ENCODE results near the gene KRTAP10-2.
A peak's percentile ranks its signal among the peaks of the same experiment; 100 is the strongest.

Gene KRTAP10-2

DNA sequence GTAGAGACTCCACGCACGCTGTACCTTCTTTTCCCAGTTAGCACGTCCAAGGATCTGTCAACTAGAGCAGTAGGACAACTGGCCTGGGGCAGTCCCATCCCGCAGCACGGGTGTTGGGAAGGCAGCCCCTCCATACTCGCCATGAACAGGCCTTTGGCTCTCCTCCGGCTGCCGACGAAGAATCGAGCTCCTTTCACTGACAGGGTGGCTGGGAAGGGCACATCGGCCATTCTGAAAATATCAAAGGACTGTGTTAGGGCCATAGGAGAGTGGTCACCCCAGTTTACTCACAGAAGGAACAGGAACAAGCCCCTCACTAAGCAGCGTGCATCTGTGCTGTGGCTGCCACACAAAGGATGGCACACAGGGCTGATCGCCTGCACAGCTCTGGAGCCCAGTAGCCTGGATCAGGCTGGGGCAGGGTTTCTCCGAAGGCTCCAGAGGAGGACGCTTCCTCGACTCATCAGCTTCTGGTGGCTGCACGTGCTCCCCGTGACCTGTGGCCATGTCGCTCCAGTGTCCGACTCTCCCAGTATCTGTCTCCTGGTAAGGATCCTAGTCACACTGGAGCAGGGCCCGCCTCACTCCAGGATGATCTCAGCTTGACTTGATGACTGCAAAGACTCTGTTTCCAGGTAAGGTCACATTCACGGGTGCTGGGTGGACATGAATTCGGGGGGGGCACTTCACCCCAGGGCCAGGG, 20.3 kb downstream of the KRTAP10-2 start (continued):
- TF ChIP-seq ZBTB8A (tag by site-specific recombination; IDR thresholded peaks at IDR 0.05) (no peak), ZNF830 (tag by site-specific recombination; IDR thresholded peaks at IDR 0.05; ENCODE audit: low read depth) (no peak), GLIS2 (tag by site-specific recombination; IDR thresholded peaks at IDR 0.05) (no peak), ZNF560 (tag by site-specific recombination; IDR thresholded peaks at IDR 0.05; ENCODE audit: borderline replicate concordance) (no peak)
- TF ChIP-seq, protein P1, sequence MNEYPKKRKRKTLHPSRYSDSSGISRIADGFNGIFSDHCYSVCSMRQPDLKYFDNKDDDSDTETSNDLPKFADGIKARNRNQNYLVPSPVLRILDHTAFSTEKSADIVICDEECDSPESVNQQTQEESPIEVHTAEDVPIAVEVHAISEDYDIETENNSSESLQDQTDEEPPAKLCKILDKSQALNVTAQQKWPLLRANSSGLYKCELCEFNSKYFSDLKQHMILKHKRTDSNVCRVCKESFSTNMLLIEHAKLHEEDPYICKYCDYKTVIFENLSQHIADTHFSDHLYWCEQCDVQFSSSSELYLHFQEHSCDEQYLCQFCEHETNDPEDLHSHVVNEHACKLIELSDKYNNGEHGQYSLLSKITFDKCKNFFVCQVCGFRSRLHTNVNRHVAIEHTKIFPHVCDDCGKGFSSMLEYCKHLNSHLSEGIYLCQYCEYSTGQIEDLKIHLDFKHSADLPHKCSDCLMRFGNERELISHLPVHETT (tag by site-specific recombination; IDR thresholded peaks at IDR 0.05), result no peak
- TF ChIP-seq, protein P2, sequence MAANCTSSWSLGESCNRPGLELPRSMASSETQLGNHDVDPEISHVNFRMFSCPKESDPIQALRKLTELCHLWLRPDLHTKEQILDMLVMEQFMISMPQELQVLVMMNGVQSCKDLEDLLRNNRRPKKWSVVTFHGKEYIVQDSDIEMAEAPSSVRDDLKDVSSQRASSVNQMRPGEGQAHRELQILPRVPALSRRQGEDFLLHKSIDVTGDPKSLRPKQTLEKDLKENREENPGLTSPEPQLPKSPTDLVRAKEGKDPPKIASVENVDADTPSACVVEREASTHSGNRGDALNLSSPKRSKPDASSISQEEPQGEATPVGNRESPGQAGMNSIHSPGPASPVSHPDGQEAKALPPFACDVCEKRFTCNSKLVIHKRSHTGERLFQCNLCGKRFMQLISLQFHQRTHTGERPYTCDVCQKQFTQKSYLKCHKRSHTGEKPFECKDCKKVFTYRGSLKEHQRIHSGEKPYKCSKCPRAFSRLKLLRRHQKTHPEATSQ (tag by site-specific recombination; IDR thresholded peaks at IDR 0.05), result no peak

DNA sequence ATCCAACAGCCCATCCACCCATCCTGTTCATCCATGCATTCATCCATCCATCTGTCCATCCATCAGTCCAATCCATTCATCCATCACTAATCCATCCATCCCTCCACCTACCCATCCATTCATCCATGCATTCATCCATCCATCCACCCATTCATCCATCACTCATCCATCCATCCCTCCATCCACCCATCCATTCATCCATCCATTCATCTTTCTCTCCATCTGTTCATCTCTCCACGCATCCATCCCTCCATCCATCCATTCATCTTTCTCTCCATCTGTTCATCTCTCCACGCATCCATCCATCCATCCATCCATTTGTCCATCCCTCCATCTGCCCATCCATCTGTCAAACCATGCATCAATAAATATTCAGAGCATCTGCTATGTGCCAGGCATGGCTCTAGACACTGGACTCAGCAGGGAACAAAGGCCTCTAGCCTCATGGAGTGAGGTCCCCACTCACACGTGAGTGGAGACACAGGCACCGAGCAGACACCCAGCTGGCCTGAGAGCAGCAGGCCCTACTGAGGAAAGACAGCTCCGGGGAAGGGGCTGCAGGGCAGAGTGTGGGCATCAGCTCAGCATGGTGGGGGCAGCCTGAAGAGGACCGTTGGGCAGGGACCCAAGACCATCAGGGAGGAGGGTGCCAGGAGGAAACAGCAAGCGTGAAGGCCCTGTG, 20.9 kb downstream of the KRTAP10-2 start:
- Histone ChIP-seq H3K36me3 (ENCODE audit: control insufficient read depth in 2 of 2, insufficient read depth in 1 of 2, low read length in 2 of 2) (no peaks in the 10 kb centered on the region), H3K27ac (ENCODE audit: extremely low read depth, low read depth, low read length) (no peak overlapping the region), H3K4me1 (ENCODE audit: control insufficient read depth, insufficient read depth, low read length) (no peaks in the 10 kb centered on the region), H3K4me3 (ENCODE audit: low read depth, low read length) (no peak overlapping the region), H3K9me3 (ENCODE audit: control insufficient read depth, insufficient read depth, low read depth, low read length) (no peaks in the 10 kb centered on the region)
- ChIA-PET CTCF (interaction anchor here (0.9 kb wide), 1 partner anchor 20 kb away, joined by 3 read pairs; no protein-coding TSS in a partner anchor), POLR2A (no interaction called here)
- no peak for TF ChIP-seq ZNF530 (tag by site-specific recombination; IDR thresholded peaks at IDR 0.05; ENCODE audit: low read depth)
- peak; percentile 98 for TF ChIP-seq ZBTB17 (tag by site-specific recombination; IDR thresholded peaks at IDR 0.05)
- peak; percentile 100 for TF ChIP-seq ZNF366 (tag by site-specific recombination; conservative IDR thresholded peaks at IDR 0.05)

DNA sequence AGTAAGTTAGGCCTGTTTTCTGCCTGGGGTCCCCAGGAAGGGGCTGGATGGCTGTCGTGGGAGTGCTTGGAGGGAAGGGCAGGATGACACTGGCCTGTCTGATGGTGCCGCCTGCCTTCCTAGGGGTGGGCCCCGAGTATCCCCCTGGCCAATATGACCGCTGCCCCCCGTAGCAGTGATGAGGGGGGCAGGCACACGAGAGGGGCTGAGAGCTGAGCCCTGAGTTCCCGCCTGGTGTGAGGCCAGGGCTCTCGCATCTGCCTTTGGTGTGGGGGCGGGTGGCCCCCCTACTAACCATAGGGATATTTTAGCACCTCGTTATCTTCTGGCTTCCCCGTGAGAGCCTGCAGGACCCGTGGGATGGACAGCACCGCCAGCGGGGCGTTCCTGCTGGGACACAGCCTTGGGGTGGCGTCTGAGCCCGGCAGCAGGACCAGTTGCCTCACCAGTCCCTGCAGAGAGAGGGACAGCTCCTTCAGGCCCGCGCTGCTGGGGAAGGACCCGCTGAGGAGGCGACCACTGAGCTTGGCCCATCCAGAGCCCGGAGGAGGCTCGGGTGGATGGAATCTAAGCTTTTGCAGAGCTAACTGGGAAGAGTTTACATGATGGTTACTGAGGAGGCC, 21.7 kb downstream of the KRTAP10-2 start:
- ChIA-PET POLR2A (no interaction called here), CTCF (interaction anchor here (0.9 kb wide), 1 partner anchor 19 kb away, joined by 3 read pairs; no protein-coding TSS in a partner anchor)
- TF ChIP-seq, protein P3, sequence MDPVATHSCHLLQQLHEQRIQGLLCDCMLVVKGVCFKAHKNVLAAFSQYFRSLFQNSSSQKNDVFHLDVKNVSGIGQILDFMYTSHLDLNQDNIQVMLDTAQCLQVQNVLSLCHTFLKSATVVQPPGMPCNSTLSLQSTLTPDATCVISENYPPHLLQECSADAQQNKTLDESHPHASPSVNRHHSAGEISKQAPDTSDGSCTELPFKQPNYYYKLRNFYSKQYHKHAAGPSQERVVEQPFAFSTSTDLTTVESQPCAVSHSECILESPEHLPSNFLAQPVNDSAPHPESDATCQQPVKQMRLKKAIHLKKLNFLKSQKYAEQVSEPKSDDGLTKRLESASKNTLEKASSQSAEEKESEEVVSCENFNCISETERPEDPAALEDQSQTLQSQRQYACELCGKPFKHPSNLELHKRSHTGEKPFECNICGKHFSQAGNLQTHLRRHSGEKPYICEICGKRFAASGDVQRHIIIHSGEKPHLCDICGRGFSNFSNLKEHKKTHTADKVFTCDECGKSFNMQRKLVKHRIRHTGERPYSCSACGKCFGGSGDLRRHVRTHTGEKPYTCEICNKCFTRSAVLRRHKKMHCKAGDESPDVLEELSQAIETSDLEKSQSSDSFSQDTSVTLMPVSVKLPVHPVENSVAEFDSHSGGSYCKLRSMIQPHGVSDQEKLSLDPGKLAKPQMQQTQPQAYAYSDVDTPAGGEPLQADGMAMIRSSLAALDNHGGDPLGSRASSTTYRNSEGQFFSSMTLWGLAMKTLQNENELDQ (tag by site-specific recombination; IDR thresholded peaks at IDR 0.05; ENCODE audit: low read depth), result no peak
- TF ChIP-seq ZIC2 (tag by site-specific recombination; IDR thresholded peaks at IDR 0.05), result peak; percentile 74
- Histone ChIP-seq H3K4me1 (ENCODE audit: control insufficient read depth, insufficient read depth, low read length) (no peaks in the 10 kb centered on the region), H3K27ac (ENCODE audit: extremely low read depth, low read depth, low read length) (no peak overlapping the region), H3K9me3 (ENCODE audit: control insufficient read depth, insufficient read depth, low read depth, low read length) (no peaks in the 10 kb centered on the region), H3K36me3 (ENCODE audit: control insufficient read depth in 2 of 2, insufficient read depth in 1 of 2, low read length in 2 of 2) (no peaks in the 10 kb centered on the region), H3K4me3 (ENCODE audit: low read depth, low read length) (no peak overlapping the region)

DNA sequence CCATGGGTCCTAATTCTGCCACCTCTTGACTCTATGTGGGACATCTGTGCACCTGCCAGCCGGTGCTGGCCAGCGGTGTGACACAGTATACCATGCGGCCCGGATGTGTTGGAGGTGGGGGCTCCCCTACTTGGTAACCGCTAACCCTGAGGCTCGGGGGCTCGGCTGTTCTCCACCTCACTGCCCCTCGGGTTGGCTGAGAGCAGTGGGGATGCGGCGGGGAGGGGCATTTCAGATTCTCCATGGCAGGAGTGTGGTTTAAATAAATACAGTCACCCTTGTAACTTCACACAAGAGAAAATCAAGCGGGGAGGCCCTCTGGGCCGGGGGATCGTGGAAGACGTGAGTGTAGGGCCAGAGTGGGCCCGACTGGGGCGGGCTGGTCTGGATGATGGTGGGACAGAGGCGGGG, 22.3 kb downstream of the KRTAP10-2 start:
- POLR2A ChIA-PET, result no interaction called here
- Histone ChIP-seq H3K36me3 (ENCODE audit: control insufficient read depth in 2 of 2, insufficient read depth in 1 of 2, low read length in 2 of 2) (no peaks in the 10 kb centered on the region), H3K9me3 (ENCODE audit: control insufficient read depth, insufficient read depth, low read depth, low read length) (no peaks in the 10 kb centered on the region), H3K4me1 (ENCODE audit: control insufficient read depth, insufficient read depth, low read length) (no peaks in the 10 kb centered on the region), H3K4me3 (ENCODE audit: low read depth, low read length) (no peak overlapping the region), H3K27ac (ENCODE audit: extremely low read depth, low read depth, low read length) (no peak overlapping the region)
- CTCF ChIA-PET, result no interaction called here
- TF ChIP-seq MZF1 (tag by site-specific recombination; IDR thresholded peaks at IDR 0.05; ENCODE audit: borderline replicate concordance) (no peak), ZNF394 (tag by site-specific recombination; IDR thresholded peaks at IDR 0.05; ENCODE audit: borderline replicate concordance) (no peak), ZNF366 (tag by site-specific recombination; conservative IDR thresholded peaks at IDR 0.05) (no peak), ZNF585B (tag by site-specific recombination; IDR thresholded peaks at IDR 0.05) (no peak), REPIN1 (tag by site-specific recombination; IDR thresholded peaks at IDR 0.05; ENCODE audit: low read depth) (no peak), ZNF302 (tag by site-specific recombination; IDR thresholded peaks at IDR 0.05; ENCODE audit: low read depth) (no peak), OVOL3 (tag by site-specific recombination; IDR thresholded peaks at IDR 0.05) (no peak), ZNF621 (tag by site-specific recombination; IDR thresholded peaks at IDR 0.05) (no peak), ZNF791 (tag by site-specific recombination; IDR thresholded peaks at IDR 0.05) (no peak)
- TF ChIP-seq, protein P4, sequence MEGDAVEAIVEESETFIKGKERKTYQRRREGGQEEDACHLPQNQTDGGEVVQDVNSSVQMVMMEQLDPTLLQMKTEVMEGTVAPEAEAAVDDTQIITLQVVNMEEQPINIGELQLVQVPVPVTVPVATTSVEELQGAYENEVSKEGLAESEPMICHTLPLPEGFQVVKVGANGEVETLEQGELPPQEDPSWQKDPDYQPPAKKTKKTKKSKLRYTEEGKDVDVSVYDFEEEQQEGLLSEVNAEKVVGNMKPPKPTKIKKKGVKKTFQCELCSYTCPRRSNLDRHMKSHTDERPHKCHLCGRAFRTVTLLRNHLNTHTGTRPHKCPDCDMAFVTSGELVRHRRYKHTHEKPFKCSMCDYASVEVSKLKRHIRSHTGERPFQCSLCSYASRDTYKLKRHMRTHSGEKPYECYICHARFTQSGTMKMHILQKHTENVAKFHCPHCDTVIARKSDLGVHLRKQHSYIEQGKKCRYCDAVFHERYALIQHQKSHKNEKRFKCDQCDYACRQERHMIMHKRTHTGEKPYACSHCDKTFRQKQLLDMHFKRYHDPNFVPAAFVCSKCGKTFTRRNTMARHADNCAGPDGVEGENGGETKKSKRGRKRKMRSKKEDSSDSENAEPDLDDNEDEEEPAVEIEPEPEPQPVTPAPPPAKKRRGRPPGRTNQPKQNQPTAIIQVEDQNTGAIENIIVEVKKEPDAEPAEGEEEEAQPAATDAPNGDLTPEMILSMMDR (tag by site-specific recombination; IDR thresholded peaks at IDR 0.05), result no peak

All from HEK293 (cell line).